A549 (cell line): Measurements from ENCODE around the gene KRT79. TPM values are rescaled to one million over a fixed set of nuclear protein-coding genes. Genes with fewer than 3 reads are reported as not detected.

Experiments
- ATAC-seq, 2 experiments: fragments of 200-7000 bp in 1 of 2; fragments of >200 bp in 1 of 2; cut with Nextera tagmentation in 1 of 2; cut with Tn5 transposase in 1 of 2; 3 replicates each; pipeline versions ENCODE4 v1.8.0 to v1.9.1; 2018 to 2020; ENCODE audit warnings: mild to moderate bottlenecking in 1 of 2, moderate library complexity in 1 of 2
- CTCF ChIA-PET: fragments of 300-600 bp; sonication (Branson Sonifier 250); formaldehyde crosslinking; extraction: SDS; loops from one replicate; lab custom pipeline; 2021; ENCODE audit warnings: antibody characterized with exemption, inconsistent platforms; lab: Yijun Ruan, JAX
- POLR2A ChIA-PET: fragments of 350-600 bp; formaldehyde crosslinking; extraction: SDS; loops from one replicate; lab custom pipeline; 2021; ENCODE audit warnings: antibody characterized with exemption, inconsistent platforms; lab: Yijun Ruan, JAX
- DNase-seq, 2 experiments: peaks; one replicate each; pipeline versions ENCODE4 v3.0.0 to v3.0.0-alpha.2; 2011 to 2016; ENCODE audit warnings: low read depth in 1 of 2, low spot score in 1 of 2
- FAIRE-seq: peaks from 2 replicates; lab custom pipeline; 2011; peaks lifted over from hg19 to GRCh38; lab: Jason Lieb, UNC
- H3K27ac ChIP-seq, 2 experiments: fragments of >200 bp; sonication (Bioruptor Twin); formaldehyde crosslinking; 3 replicates each; pipeline ENCODE4 v1.5.1; 2016 to 2017
- H3K4me1 ChIP-seq: fragments of >200 bp; sonication (Bioruptor Twin); formaldehyde crosslinking; 3 replicates; pipeline ENCODE4 v1.6.1; 2016
- H3K4me2 ChIP-seq: fragments of >200 bp; sonication (Bioruptor Twin); formaldehyde crosslinking; 3 replicates; pipeline ENCODE4 v1.6.1; 2016
- H3K4me3 ChIP-seq: fragments of >200 bp; sonication (Bioruptor Twin); formaldehyde crosslinking; 3 replicates; pipeline ENCODE4 v1.5.1; 2016
- H3K9me3 ChIP-seq: fragments of >200 bp; sonication (Bioruptor Twin); formaldehyde crosslinking; 3 replicates; pipeline ENCODE4 v1.6.1; 2016
- CBX2 ChIP-seq: fragments of 200-600 bp; sonication (generic); IDR thresholded peaks from 2 replicates; pipeline ENCODE4 v1.6.1; 2016; ENCODE audit warnings: low read depth, mild to moderate bottlenecking, borderline replicate concordance
- CBX8 ChIP-seq: fragments of 200-600 bp; sonication (generic); IDR thresholded peaks from 2 replicates; pipeline ENCODE4 v1.6.1; 2016
- CHD2 ChIP-seq: fragments of 150-350 bp; IDR thresholded peaks from 2 replicates; pipeline ENCODE4 v1.6.1; 2014; ENCODE audit warnings: low read length; ENCODE audit not compliant: partially characterized antibody
- CTCF ChIP-seq: fragments of >200 bp; sonication (Bioruptor Twin); formaldehyde crosslinking; IDR thresholded peaks from 3 replicates; pipeline ENCODE4 v1.5.1; 2016
- E2F6 ChIP-seq: IDR thresholded peaks from 2 replicates; pipeline ENCODE4 v1.6.1; 2012; ENCODE audit warnings: low read depth, borderline replicate concordance
- EP300 ChIP-seq, 2 experiments: fragments of >200 bp; sonication (Bioruptor Twin); formaldehyde crosslinking; IDR thresholded peaks; 2 replicates in 1 of 2; 3 replicates in 1 of 2; pipeline ENCODE4 v1.6.1; 2016 to 2017
- ESRRA ChIP-seq: fragments of 150-350 bp; IDR thresholded peaks from 2 replicates; pipeline ENCODE4 v1.6.1; 2014; ENCODE audit warnings: mild to moderate bottlenecking, low read length, borderline replicate concordance
- HMGXB4 ChIP-seq: fragments of 250-450 bp; sonication (Bioruptor Pico); IDR thresholded peaks from 2 replicates; pipeline ENCODE4 v1.5.0; 2021; ENCODE audit warnings: mild to moderate bottlenecking, moderate library complexity, borderline replicate concordance
- HOXA7 ChIP-seq: fragments of 250-450 bp; sonication (Bioruptor Pico); IDR thresholded peaks from 2 replicates; pipeline ENCODE4 v1.5.0; 2020; ENCODE audit warnings: mild to moderate bottlenecking, moderate library complexity
- HOXB13 ChIP-seq: fragments of 250-450 bp; sonication (Bioruptor Pico); IDR thresholded peaks from 2 replicates; pipeline ENCODE4 v1.5.0; 2020; ENCODE audit warnings: low read depth, mild to moderate bottlenecking, moderate library complexity
- HOXB5 ChIP-seq: fragments of 250-450 bp; sonication (Bioruptor Pico); IDR thresholded peaks from 2 replicates; pipeline ENCODE4 v1.5.0; 2020; ENCODE audit warnings: mild to moderate bottlenecking, moderate library complexity
- KDM5A ChIP-seq: fragments of 200-600 bp; sonication (generic); IDR thresholded peaks from 2 replicates; pipeline ENCODE4 v1.6.1; 2016; ENCODE audit warnings: antibody characterized with exemption, mild to moderate bottlenecking
- MAFK ChIP-seq: fragments of 450-650 bp; IDR thresholded peaks from 2 replicates; pipeline ENCODE4 v1.6.1; 2014; ENCODE audit not compliant: partially characterized antibody
- MAX ChIP-seq: IDR thresholded peaks from 2 replicates; pipeline ENCODE4 v1.6.1; 2012
- NR3C1 ChIP-seq: fragments of >200 bp; sonication (Bioruptor Twin); formaldehyde crosslinking; IDR thresholded peaks from 3 replicates; pipeline ENCODE4 v1.6.1; 2017
- PBX3 ChIP-seq: IDR thresholded peaks from 2 replicates; pipeline ENCODE4 v1.6.1; 2012
- PHF8 ChIP-seq: fragments of 200-600 bp; sonication (generic); IDR thresholded peaks from 2 replicates; pipeline ENCODE4 v1.6.1; 2016; ENCODE audit warnings: low read depth, mild to moderate bottlenecking, antibody characterized with exemption, moderate library complexity, borderline replicate concordance
- POLR2A ChIP-seq: IDR thresholded peaks from 2 replicates; pipeline ENCODE4 v1.6.1; 2012; ENCODE audit warnings: mild to moderate bottlenecking, low read length
- POLR2AphosphoS2 ChIP-seq: conservative IDR thresholded peaks from 2 replicates; pipeline ENCODE4 v1.6.1; 2012; ENCODE audit warnings: low read length, improper control_type of control experiment, inconsistent platforms
- RARB ChIP-seq: fragments of 250-450 bp; sonication (Bioruptor Pico); IDR thresholded peaks from 2 replicates; pipeline ENCODE4 v1.8.0; 2021; ENCODE audit warnings: mild to moderate bottlenecking, moderate library complexity
- REST ChIP-seq: fragments of 200-600 bp; sonication (generic); IDR thresholded peaks from 2 replicates; pipeline ENCODE4 v1.6.1; 2016; ENCODE audit warnings: antibody characterized with exemption, mild to moderate bottlenecking, moderate library complexity
- SMC3 ChIP-seq: fragments of >200 bp; sonication (Bioruptor Twin); formaldehyde crosslinking; IDR thresholded peaks from 3 replicates; pipeline ENCODE4 v1.6.1; 2018; ENCODE audit warnings: inconsistent platforms
- SREBF2 ChIP-seq: fragments of 450-650 bp; IDR thresholded peaks from 2 replicates; pipeline ENCODE4 v1.6.1; 2014; ENCODE audit warnings: mild to moderate bottlenecking, moderate library complexity
- USF2 ChIP-seq: fragments of 450-650 bp; IDR thresholded peaks from 2 replicates; pipeline ENCODE4 v1.6.1; 2014; ENCODE audit warnings: antibody characterized with exemption
- ZC3H11A ChIP-seq: fragments of 450-650 bp; IDR thresholded peaks from 2 replicates; pipeline ENCODE4 v1.6.1; 2014; ENCODE audit warnings: antibody characterized with exemption, mild to moderate bottlenecking
- WGBS: methylation state at CpG from one replicate; pipeline ENCODE4 v1.1.6; 2017; ENCODE audit errors: missing lambda C conversion rate; 5-methylcytosine and 5-hydroxymethylcytosine counted together
- polyA plus RNA-seq, 4 experiments: library from polyadenylated mRNA; depleted of rRNA in 3 of 4; stranded (reverse); fragments of >200 nt; fragmentation: RNase III in 1 of 4; extraction: RNeasy Plus Mini Kit Qiagen cat#74134 plus additional on column Dnase treatment in 1 of 4; gene quantifications; 2 replicates in 3 of 4; 3 replicates in 1 of 4; pipeline ENCODE4 v1.2.3, GENCODE V29; 2011 to 2017

Gene KRT79
- polyA plus RNA-seq, 2 of the 4 experiments (the other 2 are of a cell fraction), result 0.05 TPM; not detected in 1

GRCh38 chr12:52876372-52876771, 42.3 kb upstream of the KRT79 start:
- H3K9me3 ChIP-seq, result no peaks in the 10 kb centered on the region
- no peak overlapping the region for H3K4me2 ChIP-seq
- peaks cover 85% of the 10 kb centered on the region for H3K4me1 ChIP-seq
- ATAC-seq (no peak), FAIRE-seq (no peak), DNase-seq (peak in 1 of 2 experiments; percentile 23)
- no peak overlapping the region for H3K4me3 ChIP-seq
- peak overlapping the region; percentile 94 to 97 for H3K27ac ChIP-seq
- TF ChIP-seq POLR2AphosphoS2 (no peak), ZC3H11A (no peak), MAFK (no peak), HOXB13 (CRISPR knock-in tag) (0 out of 2 replicates have a peak, but pooled peaks have one; percentile 19), KDM5A (no peak), USF2 (no peak)
- 88% methylated on average over 6 of the region's 7 CpGs for WGBS
- POLR2A ChIA-PET, result no interaction called here
- CTCF ChIA-PET, result interaction anchor here (0.6 to 25.7 kb wide), 12 partner anchors 9 to 739 kb away, joined by 3 to 1736 read pairs (median 142); partner anchors contain the start of genes KRT8, KRT84 and KRT85

GRCh38 chr12:52874573-52875435, 40.7 kb upstream of the KRT79 start:
- ATAC-seq (no peak), FAIRE-seq (no peak), DNase-seq (no peak)
- H3K4me3 ChIP-seq, result no peak overlapping the region
- peak overlapping the region; percentile 72 for H3K4me2 ChIP-seq
- H3K4me1 ChIP-seq, result peaks cover 95% of the 10 kb centered on the region
- ChIA-PET POLR2A (interaction anchor here (0.8 to 2.9 kb wide), 8 partner anchors 30 to 806 kb away, joined by 3 to 28 read pairs (median 4); partner anchors contain the start of genes ATG101, KRT8 and KRT80), CTCF (interaction anchor here (1.0 to 25.7 kb wide), 19 partner anchors 9 to 849 kb away, joined by 3 to 1736 read pairs (median 11); partner anchors contain the start of genes KRT8, KRT84 and KRT85)
- WGBS, result 54% methylated on average over 10 of the region's 10 CpGs
- no peaks in the 10 kb centered on the region for H3K9me3 ChIP-seq
- H3K27ac ChIP-seq, result peak overlapping the region; percentile 94 to 97
- TF ChIP-seq CHD2, result no peak
- TF ChIP-seq KDM5A, result no peak
- no peak for TF ChIP-seq POLR2A
- TF ChIP-seq CTCF, result no peak
- TF ChIP-seq HOXB5 (CRISPR knock-in tag), result peak; percentile 35; the same call in 1 of the 2 replicates
- no peak for TF ChIP-seq PBX3
- peak; percentile 17; the same call in 1 of the 2 replicates for TF ChIP-seq HMGXB4 (CRISPR knock-in tag)
- TF ChIP-seq EP300 (IDR thresholded peaks at IDR 0.05), result no peak
- no peak for TF ChIP-seq CBX2
- peak; percentile 73; the same call in 1 of the 2 replicates for TF ChIP-seq HOXA7 (CRISPR knock-in tag)
- TF ChIP-seq SMC3, result no peak
- TF ChIP-seq POLR2AphosphoS2, result no peak
- TF ChIP-seq CBX8, result no peak
- 0 out of 2 replicates have a peak, but pooled peaks have one; percentile 10 for TF ChIP-seq MAX
- no peak for TF ChIP-seq REST
- no peak for TF ChIP-seq ESRRA
- TF ChIP-seq RARB (CRISPR knock-in tag), result no peak
- TF ChIP-seq NR3C1, result no peak
- TF ChIP-seq E2F6, result no peak
- TF ChIP-seq PHF8, result no peak
- no peak for TF ChIP-seq SREBF2
